Renal pelvis (tissue), 4 donors: Measurements from ENCODE around the gene PRR33. TPM values are rescaled to one million over a fixed set of nuclear protein-coding genes. Genes with fewer than 3 reads are reported as not detected.

Source experiments
- DNase-seq: peaks from one replicate; pipeline ENCODE4 v3.0.0-alpha.2; 2013
- polyA plus RNA-seq, 3 donors: library from polyadenylated mRNA; unstranded; fragments of 120-200 nt; gene quantifications; one replicate each; pipeline ENCODE4 v1.2.1, GENCODE V29; 2013; ENCODE audit not compliant: insufficient read length in 3 of 3

PRR33 gene
- polyA plus RNA-seq, 3 donors = 0.11 to 0.25 TPM; not detected in 1

DNA sequence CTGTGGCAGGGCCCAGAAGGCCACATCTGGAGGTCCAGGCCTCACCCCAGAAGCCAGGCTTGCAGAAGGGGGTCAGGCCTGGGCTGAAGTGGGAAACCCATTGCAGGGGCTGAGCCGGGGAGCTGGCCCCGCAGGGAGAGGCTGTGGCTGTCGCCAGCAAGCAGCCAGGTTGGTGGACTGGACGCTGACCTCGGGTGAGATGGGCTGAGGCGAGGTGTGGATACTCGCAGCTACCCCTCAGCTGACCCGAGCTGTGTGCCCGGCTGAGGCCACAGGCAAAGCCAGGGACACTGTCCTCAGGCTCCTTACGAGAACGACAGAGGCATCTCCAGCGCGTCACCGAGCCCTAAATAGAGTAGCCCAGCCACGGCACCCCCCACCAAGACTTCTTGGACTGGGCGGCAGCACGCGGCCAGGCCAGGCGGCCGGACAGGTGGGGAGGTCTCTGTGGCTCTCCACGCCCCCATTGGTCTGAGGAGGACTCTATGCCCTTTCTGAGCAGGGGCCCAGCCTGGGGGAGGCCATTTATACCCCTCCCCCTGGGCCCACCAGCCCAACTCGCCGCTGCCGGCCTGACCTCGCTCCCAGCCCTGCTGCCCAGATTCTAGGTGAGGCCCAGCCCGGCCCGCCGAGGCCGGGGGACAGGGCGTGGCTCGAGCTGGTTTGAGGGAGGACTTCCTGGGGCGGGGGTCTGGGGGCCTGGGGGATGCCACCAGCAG lies 53.1 kb downstream of the PRR33 start, which contains the start of gene TNNI2:
TSS of gene TNNI2 (plus strand) at position 556 of the 719 bp plus-strand sequence. CDS start 716 bp downstream, outside the sequence.
- no peak for DNase-seq

Other genes starting within 250 kb of the PRR33 start
- gene KRTAP5-6, start 194.7 kb downstream of the PRR33 start, polyA plus RNA-seq = not detected
- gene IFITM10, start 141.3 kb downstream of the PRR33 start, polyA plus RNA-seq = under 1 TPM; 0.19 to 0.34 (median 0.31) TPM
- gene CTSD, start 128.0 kb downstream of the PRR33 start, polyA plus RNA-seq = 100 to 1,000 TPM; 226 to 268 (median 263) TPM
- under 1 TPM; 0.24 to 0.40 (median 0.34) TPM for gene SYT8, start 56.9 kb downstream of the PRR33 start, polyA plus RNA-seq
- 1 to 10 TPM in 1 of 3 donors, under 1 TPM in 1, not detected in 1; 0.32 to 6.6 TPM for gene TNNI2, start 52.9 kb downstream of the PRR33 start, polyA plus RNA-seq
- 1 to 10 TPM; 4.8 to 7.2 (median 6.4) TPM for gene LSP1, start 38.8 kb downstream of the PRR33 start, polyA plus RNA-seq
- gene TNNT3, start 27.8 kb upstream of the PRR33 start, polyA plus RNA-seq = 10 to 100 TPM in 2 of 3 donors, 1 to 10 TPM in 1; 9.7 to 12.5 (median 10.5) TPM
- gene MRPL23, start 55.4 kb upstream of the PRR33 start, polyA plus RNA-seq = 10 to 100 TPM; 51.8 to 80.0 (median 53.8) TPM
- gene H19, start 105.9 kb upstream of the PRR33 start, polyA plus RNA-seq = 1,000 to 10,000 TPM; 1,758 to 3,714 (median 3,084) TPM
- gene IGF2, start 247.5 kb upstream of the PRR33 start, polyA plus RNA-seq = 100 to 1,000 TPM; 615 to 954 (median 884) TPM